ENCODE measurements around the gene CES4A. TPM values are rescaled to one million over a fixed set of nuclear protein-coding genes. Genes with fewer than 3 reads are reported as not detected.

Gene CES4A
- total RNA-seq, 1 donor from 2014 or later, result 18.5 TPM

DNA sequence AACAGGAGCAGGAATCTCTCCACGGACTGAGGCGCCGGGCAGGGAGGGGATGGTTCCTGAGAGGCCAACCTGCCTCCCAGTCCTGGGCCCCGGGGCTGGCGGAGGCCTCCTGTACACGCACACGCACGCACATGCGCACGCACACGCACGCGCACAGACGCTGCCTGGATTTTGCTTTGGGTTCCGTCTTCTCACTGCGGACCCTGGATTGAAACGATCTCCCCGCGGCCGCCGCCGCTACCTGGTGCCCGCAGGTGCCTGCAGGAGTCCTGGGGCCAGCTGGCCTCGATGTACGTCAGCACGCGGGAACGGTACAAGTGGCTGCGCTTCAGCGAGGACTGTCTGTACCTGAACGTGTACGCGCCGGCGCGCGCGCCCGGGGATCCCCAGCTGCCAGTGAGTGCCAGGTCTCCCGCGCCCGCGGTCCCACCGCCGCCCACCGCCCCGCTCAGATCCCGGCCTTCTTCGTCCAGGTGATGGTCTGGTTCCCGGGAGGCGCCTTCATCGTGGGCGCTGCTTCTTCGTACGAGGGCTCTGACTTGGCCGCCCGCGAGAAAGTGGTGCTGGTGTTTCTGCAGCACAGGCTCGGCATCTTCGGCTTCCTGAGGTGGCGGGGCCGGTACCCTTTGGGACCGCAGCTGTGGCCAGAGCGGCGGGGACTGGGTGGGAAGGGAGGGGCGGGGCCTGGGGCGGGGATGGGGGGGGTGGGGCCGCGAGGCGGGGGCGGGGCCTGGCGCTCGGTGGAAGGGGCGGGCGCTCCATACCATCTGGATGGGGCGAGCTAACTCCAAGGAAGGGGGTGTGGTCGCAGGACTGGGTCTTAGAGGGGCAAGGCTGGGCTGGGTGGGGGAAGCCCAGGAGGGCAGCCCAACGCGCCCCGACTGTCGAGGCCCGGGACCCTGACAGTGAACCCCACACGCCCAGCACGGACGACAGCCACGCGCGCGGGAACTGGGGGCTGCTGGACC, 12.3 kb downstream of the CES4A start:
- H3K4me3 Mint-ChIP-seq, result peak overlapping the region; percentile 68
- peaks cover 6% of the 10 kb centered on the region for H3K36me3 Mint-ChIP-seq
- TF ChIP-seq CTCF (IDR thresholded peaks at IDR 0.05; ENCODE audit: unreplicated experiment), result no peak
- H3K4me1 Mint-ChIP-seq, result peaks cover 7% of the 10 kb centered on the region
- DNase-seq (ENCODE audit: low spot score in 2 of 2, unreplicated experiment in 2 of 2), result peak in 1 of 2 experiments; percentile 54
- H3K27ac Mint-ChIP-seq, result no peak overlapping the region
- peaks cover 47% of the 10 kb centered on the region for H3K27me3 Mint-ChIP-seq (ENCODE audit: low read depth)
- H3K9me3 Mint-ChIP-seq, result no peaks in the 10 kb centered on the region

- peaks cover 6% of the 10 kb centered on the region for H3K36me3 Mint-ChIP-seq
- DNase-seq (ENCODE audit: low spot score in 2 of 2, unreplicated experiment in 2 of 2), result no peak
- no peaks in the 10 kb centered on the region for H3K9me3 Mint-ChIP-seq
- no peak overlapping the region for H3K4me3 Mint-ChIP-seq
- H3K4me1 Mint-ChIP-seq, result peaks cover 7% of the 10 kb centered on the region
- H3K27me3 Mint-ChIP-seq (ENCODE audit: low read depth), result peaks cover 47% of the 10 kb centered on the region
- no peak overlapping the region for H3K27ac Mint-ChIP-seq
- no peak for TF ChIP-seq CTCF (IDR thresholded peaks at IDR 0.05; ENCODE audit: unreplicated experiment)
These were observed 13.3 kb downstream of the CES4A start for GRCh38 chr16:67001726-67002125.

- TF ChIP-seq CTCF (IDR thresholded peaks at IDR 0.05; ENCODE audit: unreplicated experiment), result no peak
- peaks cover 16% of the 10 kb centered on the region for H3K27me3 Mint-ChIP-seq (ENCODE audit: low read depth)
- peaks cover 6% of the 10 kb centered on the region for H3K36me3 Mint-ChIP-seq
- DNase-seq (ENCODE audit: low spot score in 2 of 2, unreplicated experiment in 2 of 2), result no peak
- no peaks in the 10 kb centered on the region for H3K9me3 Mint-ChIP-seq
- H3K4me3 Mint-ChIP-seq, result no peak overlapping the region
- no peak overlapping the region for H3K27ac Mint-ChIP-seq
- H3K4me1 Mint-ChIP-seq, result no peaks in the 10 kb centered on the region
These were observed 18.7 kb downstream of the CES4A start for GRCh38 chr16:67006930-67007658.

DNA sequence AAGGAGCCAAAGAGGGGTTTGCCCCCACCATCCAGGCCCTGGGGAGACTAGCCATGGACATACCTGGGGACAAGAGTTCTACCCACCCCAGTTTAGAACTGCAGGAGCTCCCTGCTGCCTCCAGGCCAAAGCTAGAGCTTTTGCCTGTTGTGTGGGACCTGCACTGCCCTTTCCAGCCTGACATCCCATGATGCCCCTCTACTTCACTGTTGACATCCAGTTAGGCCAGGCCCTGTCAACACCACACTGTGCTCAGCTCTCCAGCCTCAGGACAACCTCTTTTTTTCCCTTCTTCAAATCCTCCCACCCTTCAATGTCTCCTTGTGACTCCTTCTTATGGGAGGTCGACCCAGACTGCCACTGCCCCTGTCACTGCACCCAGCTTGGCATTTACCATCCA, 20.8 kb downstream of the CES4A start:
- no peak overlapping the region for H3K4me3 Mint-ChIP-seq
- peaks cover 7% of the 10 kb centered on the region for H3K4me1 Mint-ChIP-seq
- no peak for TF ChIP-seq CTCF (IDR thresholded peaks at IDR 0.05; ENCODE audit: unreplicated experiment)
- H3K27ac Mint-ChIP-seq, result no peak overlapping the region
- DNase-seq (ENCODE audit: low spot score in 2 of 2, unreplicated experiment in 2 of 2), result no peak
- no peaks in the 10 kb centered on the region for H3K36me3 Mint-ChIP-seq
- H3K27me3 Mint-ChIP-seq (ENCODE audit: low read depth), result no peaks in the 10 kb centered on the region
- no peaks in the 10 kb centered on the region for H3K9me3 Mint-ChIP-seq

DNA sequence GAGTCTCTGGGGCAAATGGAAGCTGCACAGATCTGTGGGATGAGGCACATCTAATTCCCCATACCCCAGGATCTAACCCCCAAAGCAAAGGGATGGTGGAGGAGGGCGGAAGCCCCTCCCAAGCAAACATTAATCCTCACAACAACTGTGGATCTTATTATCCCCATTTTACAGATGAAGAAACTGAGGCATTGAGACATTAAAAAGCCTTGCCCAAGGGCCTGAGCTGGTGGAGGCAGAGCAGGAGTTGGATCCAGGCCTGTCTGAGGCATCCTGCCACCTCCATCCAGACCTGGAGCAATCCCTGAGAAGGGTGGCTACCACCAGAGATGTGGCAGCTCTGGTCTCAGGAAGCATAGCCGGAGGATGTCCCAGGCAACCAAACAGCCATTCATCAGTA, 22.9 kb downstream of the CES4A start:
- no peak for TF ChIP-seq CTCF (IDR thresholded peaks at IDR 0.05; ENCODE audit: unreplicated experiment)
- H3K36me3 Mint-ChIP-seq, result no peaks in the 10 kb centered on the region
- H3K9me3 Mint-ChIP-seq, result no peaks in the 10 kb centered on the region
- no peak for DNase-seq (ENCODE audit: low spot score in 2 of 2, unreplicated experiment in 2 of 2)
- peaks cover 21% of the 10 kb centered on the region for H3K4me1 Mint-ChIP-seq
- no peak overlapping the region for H3K4me3 Mint-ChIP-seq
- H3K27ac Mint-ChIP-seq, result no peak overlapping the region
- H3K27me3 Mint-ChIP-seq (ENCODE audit: low read depth), result no peaks in the 10 kb centered on the region
